HepG2 (cell line): Measurements from ENCODE around the gene TEX19. TPM values are rescaled to one million over a fixed set of nuclear protein-coding genes. Genes with fewer than 3 reads are reported as not detected.

Experiments
- AFF4 ChIP-seq: sonication (generic); formaldehyde crosslinking; IDR thresholded peaks from 2 replicates; pipeline ENCODE4 v1.4.0; 2020; ENCODE audit warnings: missing genetic modification reagents
- CHD4 ChIP-seq: fragments of 200-600 bp; sonication (generic); IDR thresholded peaks from 2 replicates; pipeline ENCODE4 v1.7.0; 2017; ENCODE audit warnings: mild to moderate bottlenecking, low read length, borderline replicate concordance
- DMTF1 ChIP-seq: sonication (generic); formaldehyde crosslinking; IDR thresholded peaks from 2 replicates; pipeline ENCODE4 v1.4.0; 2020; ENCODE audit warnings: mild to moderate bottlenecking, missing genetic modification reagents
- KDM5A ChIP-seq: fragments of 200-600 bp; sonication (generic); IDR thresholded peaks from 2 replicates; pipeline ENCODE4 v1.7.0; 2018; ENCODE audit warnings: antibody characterized with exemption, mild to moderate bottlenecking, low read length, borderline replicate concordance
- MAX ChIP-seq: IDR thresholded peaks from 2 replicates; pipeline ENCODE4 v1.6.1; 2012; ENCODE audit warnings: inconsistent platforms
- MXI1 ChIP-seq: IDR thresholded peaks from 3 replicates; pipeline ENCODE4 v1.6.1; 2012; ENCODE audit warnings: low read depth, low read length, inconsistent platforms, borderline replicate concordance
- RNF2 ChIP-seq: fragments of 450-650 bp; conservative IDR thresholded peaks from 2 replicates; pipeline ENCODE4 v1.6.1; 2016; ENCODE audit warnings: low read depth
- STAT6 ChIP-seq: sonication (generic); formaldehyde crosslinking; IDR thresholded peaks from 2 replicates; pipeline ENCODE4 v1.4.0; 2020; ENCODE audit warnings: missing genetic modification reagents, mild to moderate bottlenecking, borderline replicate concordance
- TRAFD1 ChIP-seq: sonication (generic); formaldehyde crosslinking; IDR thresholded peaks from 2 replicates; pipeline ENCODE4 v1.5.1; 2020; ENCODE audit warnings: missing genetic modification reagents, mild to moderate bottlenecking, borderline replicate concordance
- ZEB1 ChIP-seq: IDR thresholded peaks from 2 replicates; pipeline ENCODE4 v1.6.1; 2012; ENCODE audit warnings: mild to moderate bottlenecking, low read depth, inconsistent platforms; ENCODE audit not compliant: insufficient replicate concordance
- ZNF337 ChIP-seq: sonication (generic); formaldehyde crosslinking; IDR thresholded peaks from 2 replicates; pipeline ENCODE4 v1.5.1; 2020; ENCODE audit warnings: missing genetic modification reagents, low read depth, mild to moderate bottlenecking, borderline replicate concordance
- ZNF414 ChIP-seq: sonication (generic); formaldehyde crosslinking; IDR thresholded peaks from 2 replicates; pipeline ENCODE4 v1.5.0; 2020; ENCODE audit warnings: missing genetic modification reagents
- ZSCAN5A ChIP-seq: sonication (generic); formaldehyde crosslinking; IDR thresholded peaks from 2 replicates; pipeline ENCODE4 v1.8.0; 2022; ENCODE audit warnings: mild to moderate bottlenecking, missing genetic modification reagents, borderline replicate concordance
- polyA plus RNA-seq, 8 experiments: library from polyadenylated mRNA; depleted of rRNA in 3 of 8; stranded (reverse) in 7 of 8; unstranded in 1 of 8; fragments of >200 nt; fragmentation: Illumina TruSeq in 4 of 8; extraction: Trizol in 4 of 8; gene quantifications; 2 replicates each; pipeline versions ENCODE4 v1.2.1 to v1.2.3, GENCODE V29; 2011 to 2016; ENCODE audit warnings: low read depth in 4 of 8, missing spikeins in 1 of 8, mixed read lengths in 1 of 8; ENCODE audit not compliant: insufficient read depth in 1 of 8
- total RNA-seq, 5 experiments: library from RNA; depleted of rRNA; stranded (reverse); fragments of >200 nt; fragmentation: Illumina TruSeq; extraction: Trizol; gene quantifications; 2 replicates each; pipeline ENCODE4 v1.2.3, GENCODE V29; 2016; ENCODE audit warnings: low read depth in 1 of 5

The TEX19 gene
- total and polyA plus RNA-seq, 2 of the 13 experiments (the other 11 are each of a cell fraction or from before 2014, with no cell fraction given) = 1.3 to 6.0 TPM

- TF ChIP-seq ZEB1 (no peak), ZSCAN5A (CRISPR knock-in tag) (0 out of 2 replicates have a peak, but pooled peaks have one; percentile 33), RNF2 (no peak), MAX (0 out of 2 replicates have a peak, but pooled peaks have one; percentile 5), STAT6 (CRISPR knock-in tag) (0 out of 2 replicates have a peak, but pooled peaks have one; percentile 82), TRAFD1 (peak; percentile 36; the same call in 1 of the 2 replicates), DMTF1 (CRISPR knock-in tag) (no peak), AFF4 (CRISPR knock-in tag) (no peak), ZNF414 (CRISPR knock-in tag) (no peak), CHD4 (no peak), MXI1 (no peak), KDM5A (no peak), ZNF337 (CRISPR knock-in tag) (no peak)
- TF ChIP-seq, all 625 proteins: peak for 26
Observed at GRCh38 chr17:82316651-82317393, 42.2 kb upstream of the TEX19 start (continued).
